Neural cell (in vitro differentiated cells): ENCODE data around the gene GAREM1. TPM values are rescaled to one million over a fixed set of nuclear protein-coding genes. Genes with fewer than 3 reads are reported as not detected.

Source experiments
- H2AFZ ChIP-seq: fragments of 200-600, 300-800 bp; sonication (generic), shearing (Covaris generic); 2 replicates; pipeline ENCODE4 v1.6.0; 2014; ENCODE audit warnings: low read depth, mild to moderate bottlenecking, antibody characterized with exemption, low read length, moderate library complexity
- H3F3A ChIP-seq: fragments of 200-600 bp; shearing (Covaris generic); 2 replicates; pipeline ENCODE4 v1.6.1; 2016; ENCODE audit warnings: mild to moderate bottlenecking, moderate library complexity, mixed read lengths, antibody characterized with exemption, low read length; ENCODE audit not compliant: insufficient read depth, poor library complexity, severe bottlenecking
- H3K27ac ChIP-seq: fragments of 200-600, 300-800 bp; sonication (generic), shearing (Covaris generic); 2 replicates; pipeline ENCODE4 v1.5.1; 2014; ENCODE audit warnings: mild to moderate bottlenecking, low read length, moderate library complexity
- H3K27me3 ChIP-seq: fragments of 300-800, 200-600 bp; sonication (generic), shearing (Covaris generic); 2 replicates; pipeline ENCODE4 v1.6.0; 2014; ENCODE audit warnings: mild to moderate bottlenecking, low read depth, low read length, moderate library complexity; ENCODE audit not compliant: insufficient read depth
- H3K36me3 ChIP-seq: fragments of 300-800, 200-600 bp; sonication (generic), shearing (Covaris generic); 2 replicates; pipeline ENCODE4 v1.5.1; 2014; ENCODE audit warnings: mild to moderate bottlenecking, antibody characterized with exemption, low read length, moderate library complexity; ENCODE audit not compliant: insufficient read depth
- H3K4me2 ChIP-seq: fragments of 300-800, 200-600 bp; sonication (generic), shearing (Covaris generic); 2 replicates; pipeline ENCODE4 v1.6.0; 2014; ENCODE audit warnings: mild to moderate bottlenecking, low read length
- H3K4me3 ChIP-seq: fragments of 300-800, 200-600 bp; sonication (generic), shearing (Covaris generic); 2 replicates; pipeline ENCODE4 v1.5.1; 2014; ENCODE audit warnings: mild to moderate bottlenecking, low read length, moderate library complexity
- H3K79me2 ChIP-seq: fragments of 200-600 bp; shearing (Covaris generic); replicated peaks from 2 replicates; pipeline ENCODE4 v1.6.0; 2014; ENCODE audit warnings: mild to moderate bottlenecking, low read length, moderate library complexity; ENCODE audit not compliant: insufficient read depth
- H3K9ac ChIP-seq: fragments of 300-800, 200-600 bp; sonication (generic), shearing (Covaris generic); 2 replicates; pipeline ENCODE4 v1.6.1; 2016; ENCODE audit warnings: mild to moderate bottlenecking, low read length, mixed read lengths
- H3K9me2 ChIP-seq: fragments of 200-600 bp; shearing (Covaris generic); 2 replicates; pipeline ENCODE4 v1.6.1; 2016; ENCODE audit warnings: mild to moderate bottlenecking, low read length, mixed read lengths; ENCODE audit not compliant: insufficient read depth
- H3K9me3 ChIP-seq: fragments of 200-600, 300-800 bp; sonication (generic), shearing (Covaris generic); 2 replicates; pipeline ENCODE4 v1.6.1; 2016; ENCODE audit warnings: mild to moderate bottlenecking, mixed run types, low read length, moderate library complexity, mixed read lengths
- H4K20me1 ChIP-seq: fragments of 200-600 bp; shearing (Covaris generic); 2 replicates; pipeline ENCODE4 v1.6.1; 2016; ENCODE audit warnings: mild to moderate bottlenecking, mixed run types; ENCODE audit not compliant: insufficient read depth
- CTCF ChIP-seq: fragments of 450-650 bp; IDR thresholded peaks from 2 replicates; pipeline ENCODE4 v1.5.1; 2014; ENCODE audit warnings: antibody characterized with exemption, mild to moderate bottlenecking, moderate library complexity; ENCODE audit not compliant: poor library complexity, severe bottlenecking
- EP300 ChIP-seq: fragments of 450-650 bp; conservative IDR thresholded peaks from 2 replicates; pipeline ENCODE4 v1.6.1; 2014; ENCODE audit warnings: antibody characterized with exemption, mild to moderate bottlenecking, moderate library complexity; ENCODE audit not compliant: poor library complexity, severe bottlenecking
- EZH2 ChIP-seq: fragments of 200-600, 300-800 bp; shearing (Covaris generic), sonication (generic); IDR thresholded peaks from 2 replicates; pipeline ENCODE4 v1.6.1; 2014; ENCODE audit warnings: antibody characterized with exemption, low read length, borderline replicate concordance, mild to moderate bottlenecking; ENCODE audit not compliant: insufficient read depth, poor library complexity, severe bottlenecking
- MXI1 ChIP-seq: fragments of 450-650 bp; conservative IDR thresholded peaks from 2 replicates; pipeline ENCODE4 v1.6.1; 2014; ENCODE audit warnings: antibody characterized with exemption, mild to moderate bottlenecking; ENCODE audit not compliant: poor library complexity, severe bottlenecking
- POLR2AphosphoS5 ChIP-seq: IDR thresholded peaks from 2 replicates; pipeline ENCODE4 v1.6.1; 2012
- RAD21 ChIP-seq: fragments of 450-650 bp; conservative IDR thresholded peaks from 2 replicates; pipeline ENCODE4 v1.6.1; 2014; ENCODE audit warnings: antibody characterized with exemption, mild to moderate bottlenecking, moderate library complexity
- REST ChIP-seq: IDR thresholded peaks from 2 replicates; pipeline ENCODE4 v1.6.1; 2012; ENCODE audit warnings: borderline replicate concordance
- SMC3 ChIP-seq: fragments of 450-650 bp; conservative IDR thresholded peaks from 2 replicates; pipeline ENCODE4 v1.6.1; 2014; ENCODE audit warnings: antibody characterized with exemption, mild to moderate bottlenecking, moderate library complexity; ENCODE audit not compliant: poor library complexity
- TAF1 ChIP-seq: IDR thresholded peaks from 2 replicates; pipeline ENCODE4 v1.6.1; 2012; ENCODE audit warnings: low read depth
- polyA plus RNA-seq: library from polyadenylated mRNA; depleted of rRNA; stranded (reverse); fragments of >200 nt; gene quantifications from 2 replicates; pipeline ENCODE4 v1.2.3, GENCODE V29; 2014

GAREM1 gene
- polyA plus RNA-seq, 1 donor from 2014 or later: 1.3 TPM

GRCh38 chr18:32438173-32438572 lies 32.5 kb downstream of the GAREM1 start:
- H2AFZ ChIP-seq: no peak overlapping the region
- no peak overlapping the region for H3K4me3 ChIP-seq
- peaks cover 9% of the 10 kb centered on the region for H3K79me2 ChIP-seq
- no peaks in the 10 kb centered on the region for H4K20me1 ChIP-seq
- TF ChIP-seq EP300: no peak
- no peak for TF ChIP-seq TAF1
- TF ChIP-seq SMC3: no peak
- TF ChIP-seq MXI1: no peak
- TF ChIP-seq REST: no peak
- TF ChIP-seq CTCF: no peak
- TF ChIP-seq EZH2: no peak
- TF ChIP-seq POLR2AphosphoS5: no peak
- no peak for TF ChIP-seq RAD21
- H3K9ac ChIP-seq: no peak overlapping the region
- no peak overlapping the region for H3K27ac ChIP-seq
- no peaks in the 10 kb centered on the region for H3K9me3 ChIP-seq
- H3K4me2 ChIP-seq: no peak overlapping the region
- no peaks in the 10 kb centered on the region for H3K36me3 ChIP-seq
- H3F3A ChIP-seq: no peaks in the 10 kb centered on the region
- no peaks in the 10 kb centered on the region for H3K27me3 ChIP-seq
- H3K9me2 ChIP-seq: no peaks in the 10 kb centered on the region

GRCh38 chr18:32437100-32437834 lies 33.4 kb downstream of the GAREM1 start:
- H4K20me1 ChIP-seq: no peaks in the 10 kb centered on the region
- H3K9me3 ChIP-seq: no peaks in the 10 kb centered on the region
- no peak overlapping the region for H3K9ac ChIP-seq
- H3K79me2 ChIP-seq: peaks cover 4% of the 10 kb centered on the region
- no peak overlapping the region for H3K4me2 ChIP-seq
- H3K27me3 ChIP-seq: no peaks in the 10 kb centered on the region
- no peaks in the 10 kb centered on the region for H3K36me3 ChIP-seq
- H3F3A ChIP-seq: no peaks in the 10 kb centered on the region
- no peak overlapping the region for H2AFZ ChIP-seq
- no peaks in the 10 kb centered on the region for H3K9me2 ChIP-seq
- no peak overlapping the region for H3K4me3 ChIP-seq
- TF ChIP-seq TAF1 (no peak), SMC3 (no peak)
- no peak overlapping the region for H3K27ac ChIP-seq
